A549 (cell line): ENCODE data around the gene NEK4.

Source experiments
- BHLHE40 ChIP-seq: IDR thresholded peaks from 2 replicates; pipeline ENCODE4 v1.6.1; 2012; ENCODE audit warnings: low read depth, low read length, inconsistent platforms
- CTCF ChIP-seq: fragments of >200 bp; sonication (Bioruptor Twin); formaldehyde crosslinking; IDR thresholded peaks from 3 replicates; pipeline ENCODE4 v1.5.1; 2016
- MAFK ChIP-seq: fragments of 450-650 bp; IDR thresholded peaks from 2 replicates; pipeline ENCODE4 v1.6.1; 2014; ENCODE audit not compliant: partially characterized antibody
- MAZ ChIP-seq: fragments of 150-350 bp; IDR thresholded peaks from 2 replicates; pipeline ENCODE4 v1.6.1; 2014; ENCODE audit warnings: antibody characterized with exemption, low read depth, low read length, borderline replicate concordance
- POLR2A ChIP-seq: IDR thresholded peaks from 2 replicates; pipeline ENCODE4 v1.6.1; 2012; ENCODE audit warnings: mild to moderate bottlenecking, low read length
- POLR2AphosphoS2 ChIP-seq: conservative IDR thresholded peaks from 2 replicates; pipeline ENCODE4 v1.6.1; 2012; ENCODE audit warnings: low read length, improper control_type of control experiment, inconsistent platforms
- RCOR1 ChIP-seq: fragments of 150-350 bp; IDR thresholded peaks from 2 replicates; pipeline ENCODE4 v1.6.1; 2014; ENCODE audit warnings: antibody characterized with exemption, low read length, low read depth
- TF ChIP-seq, protein P1 (sequence below): fragments of 200-600 bp; sonication (generic); IDR thresholded peaks from 2 replicates; pipeline ENCODE4 v1.6.1; 2016; ENCODE audit warnings: antibody characterized with exemption, mild to moderate bottlenecking, moderate library complexity

GRCh38 chr3:52816654-52817053 lies 45.9 kb upstream of the NEK4 start:
- TF ChIP-seq CTCF: no peak
- TF ChIP-seq MAFK: no peak
- TF ChIP-seq RCOR1: no peak
- TF ChIP-seq POLR2A: no peak
- no peak for TF ChIP-seq MAZ
- TF ChIP-seq BHLHE40: no peak
- TF ChIP-seq, protein P1, sequence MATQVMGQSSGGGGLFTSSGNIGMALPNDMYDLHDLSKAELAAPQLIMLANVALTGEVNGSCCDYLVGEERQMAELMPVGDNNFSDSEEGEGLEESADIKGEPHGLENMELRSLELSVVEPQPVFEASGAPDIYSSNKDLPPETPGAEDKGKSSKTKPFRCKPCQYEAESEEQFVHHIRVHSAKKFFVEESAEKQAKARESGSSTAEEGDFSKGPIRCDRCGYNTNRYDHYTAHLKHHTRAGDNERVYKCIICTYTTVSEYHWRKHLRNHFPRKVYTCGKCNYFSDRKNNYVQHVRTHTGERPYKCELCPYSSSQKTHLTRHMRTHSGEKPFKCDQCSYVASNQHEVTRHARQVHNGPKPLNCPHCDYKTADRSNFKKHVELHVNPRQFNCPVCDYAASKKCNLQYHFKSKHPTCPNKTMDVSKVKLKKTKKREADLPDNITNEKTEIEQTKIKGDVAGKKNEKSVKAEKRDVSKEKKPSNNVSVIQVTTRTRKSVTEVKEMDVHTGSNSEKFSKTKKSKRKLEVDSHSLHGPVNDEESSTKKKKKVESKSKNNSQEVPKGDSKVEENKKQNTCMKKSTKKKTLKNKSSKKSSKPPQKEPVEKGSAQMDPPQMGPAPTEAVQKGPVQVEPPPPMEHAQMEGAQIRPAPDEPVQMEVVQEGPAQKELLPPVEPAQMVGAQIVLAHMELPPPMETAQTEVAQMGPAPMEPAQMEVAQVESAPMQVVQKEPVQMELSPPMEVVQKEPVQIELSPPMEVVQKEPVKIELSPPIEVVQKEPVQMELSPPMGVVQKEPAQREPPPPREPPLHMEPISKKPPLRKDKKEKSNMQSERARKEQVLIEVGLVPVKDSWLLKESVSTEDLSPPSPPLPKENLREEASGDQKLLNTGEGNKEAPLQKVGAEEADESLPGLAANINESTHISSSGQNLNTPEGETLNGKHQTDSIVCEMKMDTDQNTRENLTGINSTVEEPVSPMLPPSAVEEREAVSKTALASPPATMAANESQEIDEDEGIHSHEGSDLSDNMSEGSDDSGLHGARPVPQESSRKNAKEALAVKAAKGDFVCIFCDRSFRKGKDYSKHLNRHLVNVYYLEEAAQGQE: no peak
- TF ChIP-seq POLR2AphosphoS2: no peak
